Activated CD4-positive, CD25-positive, alpha-beta regulatory T cell treated with anti-CD3 and anti-CD28 coated beads, Interleukin-2, amount 50 U/mL, for 24 hours (primary cell): ENCODE measurements around the gene FLT3.
"Not testable (repeated sequence)": the region's sequence is repeated elsewhere in the genome, so short reads cannot be mapped to it uniquely, and the experiment has no call there.

Source experiments
- ATAC-seq, 2 donors: fragments of 150-1000 bp; cut with Tn5 transposase; one replicate each; pipeline ENCODE4 v1.10.0; 2021; ENCODE audit warnings: mild to moderate bottlenecking in 1 of 2, moderate library complexity in 1 of 2

FLT3 gene

DNA sequence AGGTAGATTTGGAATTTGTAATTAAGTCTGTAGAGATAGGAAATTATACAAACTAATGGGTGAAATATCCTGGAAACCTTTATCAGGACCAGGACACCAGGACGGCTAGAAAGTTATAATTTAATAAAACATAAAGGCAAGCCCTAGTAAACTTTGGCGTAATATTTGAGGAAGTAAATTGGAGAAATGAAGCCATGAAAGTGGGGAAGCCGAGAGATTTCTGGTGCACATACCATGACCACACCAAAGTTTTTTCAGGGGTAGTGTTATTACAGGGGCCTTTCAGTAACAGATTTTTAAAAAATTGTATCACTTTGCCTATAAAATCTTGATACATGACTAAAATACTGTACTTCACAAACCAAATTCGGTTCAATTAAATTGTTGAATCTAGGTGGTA lies 57.2 kb downstream of the FLT3 start:
- no peak for ATAC-seq

DNA sequence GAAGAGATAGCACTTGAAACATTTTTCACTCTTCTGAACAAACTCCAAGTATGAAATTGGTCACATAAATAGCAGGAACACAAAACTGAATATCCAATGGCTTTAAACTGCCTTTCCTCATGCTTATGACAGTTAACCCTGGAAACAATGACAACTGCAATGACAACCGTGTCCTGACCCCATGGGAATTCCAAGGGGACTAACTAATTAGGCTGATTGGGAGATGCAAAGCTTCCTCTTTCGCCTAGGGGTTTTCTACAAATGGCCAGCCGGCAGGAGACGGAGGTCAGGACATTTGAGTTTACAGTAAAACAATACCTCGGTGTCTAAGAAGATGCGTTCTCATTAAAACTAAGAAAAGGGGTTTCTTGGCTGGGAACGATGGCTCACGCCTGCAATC lies 58.9 kb downstream of the FLT3 start:
- ATAC-seq: no peak

DNA sequence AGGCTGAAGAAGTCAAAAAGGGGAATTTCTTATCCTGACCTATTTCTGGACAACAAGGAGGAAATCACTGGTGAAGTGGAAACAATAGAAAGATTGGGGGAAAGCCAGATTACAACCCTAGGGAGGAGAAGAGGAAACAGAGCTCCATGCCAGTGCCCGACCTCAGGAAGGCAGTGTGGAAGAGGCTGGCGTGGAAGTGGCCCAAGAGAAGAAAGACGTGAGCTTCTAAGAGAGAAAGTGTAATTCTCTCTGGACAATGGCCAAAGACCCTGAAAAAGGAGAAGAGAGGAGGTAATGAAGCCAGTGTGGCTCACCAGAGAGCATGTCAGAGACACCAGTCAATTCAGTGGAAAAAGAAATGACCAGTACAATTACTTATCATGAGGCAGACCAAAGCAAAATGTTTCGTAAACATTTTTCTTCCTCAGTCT lies 59.3 kb downstream of the FLT3 start:
- no peak for ATAC-seq

DNA sequence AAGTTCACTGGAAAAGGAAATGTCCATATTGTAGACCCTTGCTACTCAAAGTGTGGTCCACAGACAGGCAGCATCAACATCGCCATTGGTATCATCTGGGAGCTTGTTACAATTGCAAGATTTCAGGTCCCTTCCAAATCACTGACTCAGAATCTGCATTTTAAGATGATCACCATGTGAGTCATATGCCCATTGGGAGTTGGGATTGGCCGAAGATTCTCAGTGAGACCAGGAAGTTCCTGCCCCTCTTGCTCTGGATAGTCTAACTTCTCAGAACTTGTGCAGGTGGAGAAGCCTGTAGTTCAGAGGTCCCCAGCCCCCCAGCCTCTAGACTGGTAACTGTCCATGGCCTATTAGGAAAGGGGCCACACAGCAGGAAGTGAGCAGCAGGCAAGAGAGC lies 63.0 kb downstream of the FLT3 start:
- ATAC-seq: peak; percentile 32 to 48

DNA sequence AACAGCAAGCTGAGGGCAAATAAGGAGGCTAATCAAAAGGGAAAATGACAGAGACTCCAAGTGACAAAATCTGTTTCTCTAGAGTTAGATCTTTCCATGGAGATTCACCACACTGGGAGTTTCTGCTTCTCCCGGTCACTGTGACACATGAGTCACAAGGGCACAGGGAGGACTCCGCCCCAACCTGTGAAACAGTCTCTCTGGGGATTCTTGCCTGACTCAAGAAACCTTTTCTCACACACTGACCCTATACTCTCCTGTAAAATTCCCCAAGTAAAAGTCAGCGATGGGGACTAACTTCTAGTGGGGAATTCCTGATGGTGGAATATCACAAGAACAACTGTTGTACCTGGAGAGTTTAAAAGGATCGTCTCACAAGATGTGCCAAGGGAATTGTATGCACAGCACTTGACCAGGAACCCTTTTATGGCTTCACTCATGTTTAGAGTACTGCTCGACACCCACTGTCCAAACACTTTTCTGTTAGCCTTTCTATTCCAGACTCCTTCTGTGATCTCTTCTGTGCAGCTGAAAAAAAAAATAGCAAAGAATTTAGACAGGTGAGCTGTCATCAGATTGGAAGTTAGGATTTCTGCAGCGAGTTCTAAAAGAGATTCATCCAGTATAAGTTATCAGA lies 65.1 kb downstream of the FLT3 start:
- no peak for ATAC-seq

DNA sequence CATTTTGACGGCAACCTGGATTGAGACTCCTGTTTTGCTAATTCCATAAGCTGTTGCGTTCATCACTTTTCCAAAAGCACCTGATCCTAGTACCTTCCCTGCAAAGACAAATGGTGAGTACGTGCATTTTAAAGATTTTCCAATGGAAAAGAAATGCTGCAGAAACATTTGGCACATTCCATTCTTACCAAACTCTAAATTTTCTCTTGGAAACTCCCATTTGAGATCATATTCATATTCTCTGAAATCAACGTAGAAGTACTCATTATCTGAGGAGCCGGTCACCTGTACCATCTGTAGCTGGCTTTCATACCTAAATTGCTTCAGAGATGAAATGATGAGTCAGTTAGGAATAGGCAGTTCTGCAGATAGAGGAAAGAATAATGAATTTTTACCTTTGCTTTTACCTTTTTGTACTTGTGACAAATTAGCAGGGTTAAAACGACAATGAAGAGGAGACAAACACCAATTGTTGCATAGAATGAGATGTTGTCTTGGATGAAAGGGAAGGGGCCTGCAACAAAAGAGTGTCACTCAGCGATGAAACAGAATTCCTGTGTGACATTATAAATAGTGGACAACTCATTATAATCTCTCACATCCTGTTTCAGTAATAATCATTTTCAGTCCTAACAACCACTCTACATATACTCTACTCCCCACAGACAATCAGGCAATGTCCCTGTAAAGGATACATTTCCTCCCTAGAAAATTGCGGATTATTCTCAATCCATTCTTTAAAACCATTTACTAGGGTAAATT lies 66.3 kb downstream of the FLT3 start:
- no peak for ATAC-seq

DNA sequence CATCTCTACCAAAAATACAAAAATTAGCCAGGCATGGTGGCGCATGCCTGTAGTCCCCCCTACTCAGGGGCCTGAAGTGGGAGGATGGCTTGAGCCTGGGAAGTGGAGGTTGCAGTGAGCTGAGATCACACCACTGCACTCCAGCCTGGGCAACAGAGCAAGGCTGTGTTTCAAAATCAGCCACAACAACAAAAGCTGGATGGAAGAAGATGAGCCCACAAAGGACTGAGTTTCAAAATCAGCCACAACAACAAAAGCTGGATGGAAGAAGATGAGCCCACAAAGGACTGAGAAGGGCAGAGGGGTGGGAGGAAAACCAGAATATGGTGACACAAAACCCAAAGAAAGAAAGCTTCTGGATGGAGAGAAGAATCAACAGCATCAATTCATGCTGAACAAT lies 67.9 kb downstream of the FLT3 start:
- not testable (repeated sequence) for ATAC-seq

DNA sequence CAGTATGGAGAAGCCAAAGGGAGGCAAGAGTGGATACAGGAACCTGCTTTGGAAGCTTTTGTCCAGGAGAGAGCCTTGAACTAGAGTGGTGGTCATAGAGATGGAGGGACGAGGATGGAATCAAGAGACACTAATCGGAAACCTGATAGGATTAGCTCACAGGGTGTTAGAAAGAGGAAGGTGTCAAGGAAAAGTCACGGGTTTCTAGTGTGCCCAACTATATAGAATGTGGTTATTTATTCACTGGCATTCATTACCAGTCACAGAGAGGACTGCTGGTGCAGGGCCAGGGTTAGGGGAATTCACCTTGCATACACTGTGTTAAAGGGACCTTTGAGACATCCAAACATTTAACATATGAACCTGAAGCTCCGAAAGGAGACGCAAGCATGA lies 68.5 kb downstream of the FLT3 start:
- no peak for ATAC-seq

DNA sequence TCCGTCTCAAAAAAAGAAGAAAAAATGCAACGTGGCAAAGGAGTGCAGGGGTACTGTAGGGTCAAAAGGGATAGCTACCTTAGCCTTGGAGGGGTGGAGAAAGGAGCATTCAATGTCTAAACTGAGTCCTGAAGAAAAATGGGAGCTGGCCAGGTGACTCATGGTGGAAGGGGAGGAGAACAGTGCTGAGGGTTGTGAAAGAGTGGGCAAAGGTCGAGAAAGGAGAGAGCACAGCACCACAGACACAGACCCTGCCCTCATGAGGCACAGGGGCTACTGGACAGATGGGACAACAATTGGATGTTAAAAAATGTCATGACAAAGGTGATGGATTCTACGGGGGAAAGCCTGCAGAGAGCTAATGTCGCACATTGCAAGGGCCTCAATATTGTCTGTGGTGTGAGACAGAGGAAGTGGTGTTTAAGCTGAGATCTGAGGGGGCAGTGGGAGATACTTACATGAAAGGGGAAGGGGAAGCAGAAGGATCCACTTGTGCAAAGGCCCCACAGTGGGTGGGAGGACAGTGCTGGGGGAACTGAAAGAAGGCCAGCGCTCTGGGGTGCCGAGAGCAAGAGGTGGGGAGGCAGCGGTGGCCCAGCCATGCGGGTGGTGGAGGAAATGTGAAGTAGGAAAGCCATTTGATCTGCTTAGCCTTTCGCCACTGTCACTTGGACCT lies 69.0 kb downstream of the FLT3 start:
- ATAC-seq: no peak

DNA sequence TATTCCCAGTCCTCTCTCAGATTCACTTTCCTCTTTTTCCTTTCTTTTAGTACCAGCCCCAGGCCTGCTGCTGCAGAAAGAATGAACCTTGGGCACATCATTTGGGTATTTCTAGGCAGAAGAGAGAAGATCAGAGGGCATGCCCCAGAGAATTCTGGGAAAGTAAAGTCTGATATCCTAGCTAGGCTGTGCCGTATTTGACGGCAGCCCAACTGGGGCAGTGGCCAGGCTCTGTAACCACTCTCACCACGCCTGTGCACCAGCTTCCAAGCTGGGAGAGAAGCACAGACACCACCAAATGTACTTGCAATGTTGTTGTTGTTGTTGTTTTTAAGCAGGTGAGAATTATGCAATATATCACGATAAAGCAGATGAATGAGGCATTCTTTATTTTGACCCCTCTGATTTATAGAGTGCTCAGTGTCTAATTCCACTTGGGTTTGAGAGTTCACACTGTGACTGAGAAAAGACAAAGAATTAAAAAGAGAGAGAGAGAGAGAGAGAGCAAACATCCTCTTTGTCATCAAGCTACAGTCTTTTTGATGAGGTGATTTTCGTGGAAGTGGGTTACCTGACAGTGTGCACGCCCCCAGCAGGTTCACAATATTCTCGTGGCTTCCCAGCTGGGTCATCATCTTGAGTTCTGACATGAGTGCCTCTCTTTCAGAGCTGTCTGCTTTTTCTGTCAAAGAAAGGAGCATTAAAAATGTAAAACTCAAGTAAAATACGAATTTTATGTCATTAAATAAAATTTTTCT lies 72.6 kb downstream of the FLT3 start:
- ATAC-seq: no peak

DNA sequence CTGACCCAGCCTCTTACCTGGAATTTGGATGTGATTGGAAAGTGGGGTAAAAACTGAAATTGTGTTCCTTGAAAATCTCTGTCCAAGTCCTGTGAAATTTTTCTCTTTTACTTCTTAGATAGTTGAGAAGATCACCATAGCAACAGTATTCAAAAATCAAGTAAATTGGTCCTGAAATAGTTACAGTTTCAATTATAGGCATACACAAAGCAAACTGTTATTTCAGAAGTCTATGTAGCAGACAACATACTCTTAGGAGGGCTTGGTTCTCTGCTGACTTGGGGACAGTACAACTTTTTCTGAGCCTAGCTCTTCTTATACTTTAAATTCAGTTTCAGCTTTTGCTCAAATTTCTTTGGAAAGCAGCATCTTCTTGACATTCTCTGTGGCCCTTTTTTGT lies 73.3 kb downstream of the FLT3 start:
- ATAC-seq: no peak

DNA sequence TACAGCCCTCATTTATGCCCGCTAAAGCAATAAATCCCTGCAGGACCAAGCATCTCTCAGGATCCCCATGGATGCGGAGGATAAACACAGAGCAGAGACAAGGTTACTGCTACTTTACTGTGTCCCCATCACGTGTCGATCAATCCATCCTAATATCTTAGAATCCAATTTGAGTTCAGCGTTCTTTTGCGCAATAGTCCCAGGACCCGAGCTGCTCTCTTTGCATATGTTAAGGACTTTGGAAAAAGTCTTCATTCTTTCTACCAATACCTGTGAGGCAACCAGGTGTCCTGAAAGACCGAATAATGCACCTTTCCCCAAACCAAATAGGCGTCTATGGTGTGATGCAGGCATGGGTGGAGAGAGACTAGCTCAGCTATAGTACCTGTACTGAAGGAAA lies 73.9 kb downstream of the FLT3 start:
- no peak for ATAC-seq

DNA sequence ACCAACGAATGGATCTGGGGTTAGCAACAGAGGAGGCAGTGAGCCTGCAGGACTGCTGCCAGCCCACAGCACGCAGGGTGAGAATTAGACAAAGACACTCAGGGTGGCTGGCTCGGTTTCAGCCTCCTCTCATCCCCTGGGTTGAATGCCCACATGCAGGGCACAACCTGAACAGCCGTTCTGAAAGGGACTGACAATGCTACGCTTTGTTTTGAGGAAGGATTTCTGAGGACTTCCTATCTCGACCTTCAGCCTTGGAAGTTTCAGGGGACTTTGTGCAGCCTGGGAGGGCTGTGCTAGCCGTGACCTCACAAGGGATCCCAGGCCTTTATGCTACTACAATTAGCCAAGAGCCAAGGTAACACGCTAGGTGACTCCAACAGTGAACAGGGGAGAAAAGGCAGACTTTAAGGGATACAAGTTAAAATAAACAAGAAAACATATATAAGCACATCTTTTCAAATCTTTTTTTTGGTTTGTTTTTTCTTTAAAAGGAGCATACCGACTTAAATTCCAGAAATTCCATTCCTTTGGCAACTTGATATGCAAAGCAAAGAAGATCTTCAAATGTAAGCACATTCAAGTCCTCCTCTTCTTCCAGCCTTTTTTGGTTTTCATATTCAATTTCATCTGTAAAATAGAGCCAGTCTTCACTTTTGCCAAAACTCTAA lies 77.4 kb downstream of the FLT3 start:
- no peak for ATAC-seq

DNA sequence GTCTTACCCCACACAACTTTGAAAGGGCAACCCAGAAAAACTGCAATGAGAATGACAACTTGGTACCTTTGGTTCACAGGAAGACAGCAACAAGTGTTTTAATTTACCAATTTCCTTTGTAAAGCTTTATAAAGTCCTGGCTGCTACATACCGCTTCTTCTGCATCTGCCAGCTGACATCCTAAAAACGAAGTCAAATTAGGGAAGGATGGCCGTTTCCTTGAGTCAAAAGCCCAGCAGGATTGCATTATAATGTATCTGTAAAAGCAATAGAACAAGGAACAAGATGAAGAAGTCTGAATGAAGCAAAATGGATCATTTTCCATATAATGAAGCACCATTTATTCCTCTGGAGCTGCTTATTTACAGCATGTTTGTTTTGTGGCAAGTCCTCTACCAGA lies 86.1 kb downstream of the FLT3 start:
- no peak for ATAC-seq

DNA sequence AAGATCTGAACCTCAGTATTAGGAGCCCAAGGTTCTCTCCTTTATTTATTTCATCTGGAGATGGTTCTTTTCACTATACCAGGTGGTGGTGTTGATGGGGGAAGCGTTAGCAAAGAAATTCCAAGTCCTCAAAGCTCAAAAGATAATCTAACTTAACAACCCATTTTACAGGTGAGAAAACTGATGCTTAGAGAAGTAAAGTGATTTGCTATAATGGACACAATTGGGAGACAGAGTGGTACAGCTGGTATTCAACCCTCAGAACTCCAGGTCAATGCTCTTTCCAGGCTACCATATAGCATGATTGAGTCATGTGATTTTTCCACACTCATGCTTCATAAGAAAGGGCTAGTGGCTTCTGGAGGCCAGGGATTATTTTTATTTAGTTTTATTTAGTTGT lies 86.9 kb downstream of the FLT3 start:
- ATAC-seq: no peak

DNA sequence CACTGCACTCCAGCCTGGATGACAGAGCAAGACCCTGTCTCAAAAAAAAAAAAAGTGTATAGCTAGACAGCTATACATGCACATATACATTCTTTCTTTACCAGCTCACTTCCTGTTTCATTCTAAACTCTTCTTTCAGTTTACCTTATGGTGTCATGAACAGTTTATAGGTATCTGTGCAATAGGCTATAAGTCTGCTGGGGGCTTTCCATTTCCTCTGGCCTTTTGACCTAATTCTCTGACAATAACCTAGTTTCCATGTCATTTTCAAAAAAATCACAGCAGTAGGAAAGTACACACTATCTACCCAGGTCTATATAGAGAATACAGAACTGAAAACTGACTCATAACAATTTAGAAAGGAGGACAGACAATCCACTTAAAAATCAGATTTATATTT lies 87.5 kb downstream of the FLT3 start:
- peak; percentile 60 to 61 for ATAC-seq

DNA sequence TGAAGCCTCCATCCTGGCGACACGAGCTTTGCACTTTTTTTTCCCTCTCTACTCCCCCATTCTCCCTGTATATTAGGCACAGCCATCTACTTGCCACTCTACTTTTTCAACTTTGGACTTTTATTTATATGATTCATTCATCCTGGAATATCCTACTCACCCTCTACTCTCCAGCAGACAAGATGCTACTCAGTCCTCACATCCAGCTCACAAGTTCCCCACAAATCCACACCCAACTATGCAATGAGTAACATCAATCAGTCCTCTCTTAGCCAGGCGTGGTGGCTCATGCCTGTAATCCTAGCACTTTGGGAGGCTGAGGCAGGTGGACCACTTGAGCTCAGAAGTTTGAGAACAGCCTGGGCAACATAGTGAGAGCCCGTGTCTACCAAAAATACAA lies 88.0 kb downstream of the FLT3 start:
- ATAC-seq: no peak

DNA sequence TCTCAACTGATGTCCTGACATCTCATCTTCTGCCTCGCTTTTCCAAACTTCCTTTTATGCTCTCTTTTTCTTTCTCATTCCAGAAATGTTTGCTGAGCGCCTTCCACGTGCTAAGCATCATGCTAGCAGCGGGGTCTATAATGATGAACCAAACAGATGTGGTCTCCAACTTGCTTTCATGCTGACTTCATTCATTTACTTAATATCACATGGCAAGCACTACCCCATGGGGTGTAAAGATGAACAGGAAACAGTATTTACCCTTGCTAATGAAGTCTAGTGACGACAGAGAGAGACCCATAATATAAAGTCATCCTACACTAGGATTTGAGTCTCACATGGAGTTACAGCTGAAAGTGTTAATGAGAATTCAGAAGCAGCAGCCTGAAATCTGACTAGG lies 90.3 kb downstream of the FLT3 start:
- ATAC-seq: no peak

DNA sequence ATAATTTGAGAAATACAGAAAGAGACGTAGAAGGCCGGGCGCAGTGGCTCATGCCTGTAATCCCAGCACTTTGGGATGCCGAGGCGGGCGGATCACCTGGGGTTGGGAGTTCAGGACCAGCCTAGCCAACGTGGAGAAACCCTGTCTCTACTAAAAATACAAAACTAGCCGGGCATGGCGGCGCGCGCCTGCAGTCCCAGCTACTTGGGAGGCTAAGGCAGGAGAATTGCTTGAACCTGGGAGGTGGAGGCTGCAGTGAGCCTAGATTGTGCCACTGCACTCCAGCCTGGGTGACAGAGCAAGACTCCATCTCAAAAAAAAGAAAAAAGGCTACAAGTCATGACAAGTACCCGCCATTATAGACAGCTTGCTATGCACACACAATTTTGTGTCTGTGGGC lies 95.4 kb downstream of the FLT3 start:
- ATAC-seq: not testable (repeated sequence)

DNA sequence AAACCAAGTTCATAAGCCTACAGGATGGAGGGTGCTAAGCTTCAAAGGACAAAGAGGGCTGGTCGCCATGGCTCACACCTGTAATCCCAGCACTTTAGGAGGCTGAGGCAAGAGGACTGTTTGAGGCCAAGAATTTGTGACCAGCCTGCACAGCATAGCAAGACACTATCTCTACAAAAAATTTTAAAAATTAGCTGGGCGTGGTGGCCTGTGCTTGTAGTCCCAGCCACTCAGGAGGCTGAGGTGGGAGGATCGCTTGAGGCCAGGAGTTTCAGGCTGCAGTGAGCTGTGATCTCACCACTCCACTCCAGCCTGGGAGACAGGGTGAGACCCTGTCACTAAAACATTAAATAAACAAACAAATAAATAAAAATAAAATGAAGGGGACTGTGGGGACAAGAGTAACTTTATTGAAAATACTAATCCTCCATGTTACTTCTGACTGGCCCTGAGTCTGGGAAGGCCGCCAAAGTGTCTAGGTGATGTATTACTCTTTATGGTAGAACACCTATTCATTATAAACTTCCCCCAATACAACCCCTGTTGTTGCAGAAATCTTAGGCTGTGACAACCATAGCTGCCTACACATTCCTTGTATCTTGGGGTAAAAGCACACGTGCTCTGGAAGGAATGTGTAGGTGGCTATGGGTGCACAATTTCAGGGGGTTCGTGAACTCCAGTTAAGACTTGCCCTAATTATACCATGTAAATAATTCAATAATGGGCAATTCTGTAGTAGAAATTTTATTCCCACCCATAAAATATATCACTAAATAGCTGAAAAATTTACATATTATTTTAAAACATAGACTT lies 97.3 kb downstream of the FLT3 start:
- ATAC-seq: no peak

DNA sequence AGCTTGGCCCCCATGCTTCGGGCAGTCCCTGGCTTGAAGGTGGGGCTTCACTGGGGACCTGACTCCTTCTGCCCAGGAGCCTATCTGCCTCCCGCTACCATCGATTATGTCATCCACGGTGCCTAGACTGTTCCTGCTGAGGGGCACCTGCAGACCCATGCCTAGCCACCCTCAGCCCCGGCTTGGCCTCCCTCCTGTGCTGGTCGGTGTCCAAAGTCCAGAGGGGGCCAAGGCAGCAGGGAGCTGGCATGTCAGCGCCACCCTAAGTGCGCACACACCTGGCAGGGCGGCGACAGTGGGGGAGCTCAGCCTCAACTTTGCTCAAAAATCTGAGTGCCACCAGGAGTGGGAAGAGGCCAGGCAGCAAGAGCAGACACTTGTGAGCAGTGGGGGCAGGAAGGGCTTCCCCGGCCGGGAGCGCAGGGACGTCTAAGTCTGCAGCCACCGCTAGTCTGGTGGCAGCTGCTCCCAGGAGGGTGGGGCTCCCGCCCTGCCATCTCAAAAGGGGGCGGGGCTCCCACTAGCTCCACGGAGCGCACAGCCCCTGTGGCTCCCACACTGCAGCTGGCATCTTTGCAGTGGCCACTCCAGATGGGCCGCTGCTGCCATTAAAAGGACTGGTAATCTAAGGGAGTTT lies 98.4 kb downstream of the FLT3 start:
- no peak for ATAC-seq
